Stimulated activated CD4-positive, alpha-beta T cell treated with anti-CD3 and anti-CD28 coated beads, Interleukin-4, amount 100 ng/mL, for 48 hours (primary cell): ENCODE data around the gene TMPRSS15.

Experiments
- DNase-seq, 2 donors: peaks; one replicate each; pipeline ENCODE4 v3.0.0-alpha.2; 2020; ENCODE audit warnings: low read depth in 2 of 2

Gene TMPRSS15

DNA sequence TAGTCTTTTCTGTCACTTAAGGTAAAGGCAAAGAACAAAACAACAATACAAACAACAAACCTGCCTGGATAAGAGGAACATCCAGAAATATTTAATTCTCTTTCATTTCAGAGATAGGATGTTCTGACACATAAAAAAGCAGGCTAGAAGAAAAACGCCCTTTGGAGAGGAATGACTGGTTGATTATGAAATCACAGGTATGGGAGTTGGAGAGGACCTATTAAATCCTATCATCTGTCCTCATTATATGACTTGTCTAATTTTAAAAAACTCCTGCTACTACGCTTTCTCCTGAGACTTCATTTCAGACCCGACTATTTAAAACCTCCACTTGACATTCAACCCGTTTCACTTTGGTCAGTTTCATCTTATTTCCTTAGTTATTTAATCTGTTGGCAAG is 54.1 kb downstream of the TMPRSS15 start:
- no peak for DNase-seq

DNA sequence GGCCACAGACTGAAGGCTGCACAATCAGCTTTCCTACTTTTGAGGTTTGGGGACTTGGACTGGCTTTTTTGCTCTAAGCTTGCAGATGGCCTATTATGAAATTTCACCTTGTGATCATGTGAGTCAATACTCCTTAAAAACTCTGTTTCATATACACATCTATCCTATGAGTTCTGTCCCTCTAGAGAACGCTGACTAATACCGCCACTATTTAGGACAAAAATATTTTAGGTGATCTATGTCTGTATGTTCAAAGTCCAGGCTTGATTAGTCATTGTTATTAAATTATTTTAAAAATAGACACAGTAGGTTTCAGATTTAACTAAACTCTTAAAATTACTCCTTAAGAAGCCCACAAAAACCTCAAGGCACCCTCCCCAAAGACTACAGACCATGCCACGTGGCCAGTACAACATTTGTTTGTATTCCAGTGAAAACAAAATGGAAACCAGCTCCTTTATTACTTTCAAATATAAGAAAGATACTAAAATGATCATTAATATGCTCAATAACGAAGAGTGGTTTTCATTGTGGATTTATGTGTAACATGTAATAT is 63.1 kb downstream of the TMPRSS15 start:
- DNase-seq: no peak

DNA sequence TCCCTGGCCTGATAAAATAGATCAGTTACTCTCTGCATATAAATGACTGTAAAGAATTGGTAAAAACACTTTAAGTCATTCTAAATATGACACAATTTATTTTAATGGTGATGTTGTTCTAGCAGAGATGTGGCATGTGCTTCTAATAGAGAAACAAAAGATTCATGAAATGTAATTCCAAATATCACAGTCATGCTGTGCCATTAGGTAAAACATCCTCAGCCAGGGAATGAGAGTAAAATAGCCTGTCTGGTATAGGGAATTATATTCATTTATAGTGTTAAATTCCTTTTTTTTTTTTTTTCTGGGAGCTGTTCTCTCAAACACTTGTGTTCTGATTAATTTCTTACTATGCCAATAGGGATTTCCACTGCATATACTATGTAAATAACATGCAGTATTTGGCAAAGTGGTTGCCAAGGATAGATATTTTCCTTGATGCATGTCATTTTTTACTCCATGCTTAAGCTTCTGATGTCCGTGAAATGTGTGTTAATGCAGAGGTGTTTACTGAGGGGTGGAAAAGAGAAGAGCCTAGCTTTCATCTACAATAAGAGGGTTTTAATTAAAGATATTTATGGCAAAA is 67.8 kb downstream of the TMPRSS15 start:
- no peak for DNase-seq

DNA sequence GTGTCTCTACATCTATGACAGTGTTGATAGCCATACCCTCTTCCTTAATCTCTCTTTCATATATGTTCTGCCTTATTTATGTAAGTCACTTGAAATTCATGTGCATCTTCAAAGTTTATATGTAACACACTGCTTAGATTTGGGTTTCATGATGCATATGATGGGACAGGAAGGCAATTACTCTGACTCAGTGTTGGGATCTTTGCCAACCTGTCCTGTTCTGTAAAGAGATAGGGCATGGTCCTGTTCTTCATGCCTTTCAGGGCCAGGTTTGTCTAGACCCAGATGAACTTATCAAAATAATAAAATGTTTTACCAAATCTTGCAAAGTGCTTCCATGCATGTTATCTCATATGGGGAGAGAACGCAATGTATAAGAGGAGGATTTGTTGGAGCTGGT is 69.5 kb downstream of the TMPRSS15 start:
- no peak for DNase-seq

DNA sequence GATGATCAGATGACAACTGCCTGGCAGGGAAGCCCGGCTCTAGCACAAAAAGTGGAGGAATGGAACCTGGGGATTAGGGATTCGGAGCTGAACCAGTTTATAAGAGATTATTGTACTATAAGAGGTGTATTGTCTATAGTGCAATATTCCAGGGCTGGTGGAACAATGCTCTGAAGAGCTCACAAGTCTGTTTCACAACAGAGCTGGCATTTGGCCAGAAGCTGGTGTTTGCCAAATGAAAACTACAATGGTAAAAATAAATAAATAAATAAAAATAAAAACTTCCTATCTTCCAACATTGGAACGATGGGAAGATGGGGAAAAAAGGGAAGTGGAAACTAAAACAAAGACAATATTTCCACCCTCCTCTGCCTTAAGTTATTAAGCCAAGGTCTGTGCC is 85.4 kb downstream of the TMPRSS15 start:
- no peak for DNase-seq

DNA sequence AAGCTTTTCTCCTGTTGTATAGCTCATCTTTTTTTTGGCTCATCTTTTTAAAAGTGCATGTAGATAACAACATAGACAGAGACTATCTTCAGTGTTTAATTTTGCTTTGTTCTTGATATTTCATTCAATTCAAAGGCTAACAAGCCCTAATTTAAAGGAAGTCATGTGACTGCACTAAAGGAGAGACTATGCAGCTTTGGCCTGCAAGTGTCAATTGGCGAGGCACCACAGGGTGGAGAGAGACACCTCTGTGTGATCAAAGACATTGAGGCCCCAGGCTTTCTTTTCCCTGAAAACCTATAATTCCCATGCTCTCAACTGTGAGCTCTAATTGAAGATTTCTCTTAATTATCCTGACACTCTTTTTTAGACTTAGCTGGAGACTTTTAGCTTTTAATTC is 105.4 kb downstream of the TMPRSS15 start:
- DNase-seq: no peak

DNA sequence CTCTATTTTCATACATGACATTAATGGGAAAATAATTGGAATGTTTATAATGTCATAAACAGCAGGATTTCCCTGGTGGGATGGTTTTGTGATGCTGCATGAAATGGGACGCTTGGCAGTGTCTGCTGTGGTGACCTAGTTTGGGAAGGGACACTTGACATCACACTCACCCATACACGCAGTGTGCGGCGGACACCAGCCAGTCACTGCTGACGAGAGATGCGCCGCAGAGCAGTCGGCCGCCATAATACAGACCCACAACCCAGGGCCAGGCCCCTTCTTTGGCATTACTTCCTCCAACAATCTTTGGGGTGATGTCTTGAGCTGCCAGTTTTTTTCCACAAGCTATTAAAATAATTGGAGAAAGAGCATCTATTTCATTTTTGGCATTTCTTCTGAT is 109.5 kb downstream of the TMPRSS15 start:
- no peak for DNase-seq

DNA sequence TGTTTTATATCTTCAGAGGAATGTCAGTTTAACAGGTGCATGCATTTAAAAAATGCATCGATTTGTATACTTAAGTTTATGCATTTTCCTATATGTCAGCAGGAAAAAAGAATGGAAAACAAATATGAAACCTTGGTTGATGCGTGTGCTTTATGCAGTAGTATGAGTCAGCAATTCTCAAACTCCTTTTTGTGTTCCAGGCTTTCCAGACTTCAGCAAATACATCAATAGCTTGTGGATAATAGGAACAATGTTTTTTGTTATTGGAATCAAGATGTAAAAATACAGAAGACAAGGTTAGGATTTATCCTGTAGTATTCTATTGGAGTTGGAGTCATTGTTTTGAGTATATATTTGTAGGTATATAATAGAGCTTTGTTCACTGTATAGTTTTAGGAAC is 113.7 kb downstream of the TMPRSS15 start:
- no peak for DNase-seq

DNA sequence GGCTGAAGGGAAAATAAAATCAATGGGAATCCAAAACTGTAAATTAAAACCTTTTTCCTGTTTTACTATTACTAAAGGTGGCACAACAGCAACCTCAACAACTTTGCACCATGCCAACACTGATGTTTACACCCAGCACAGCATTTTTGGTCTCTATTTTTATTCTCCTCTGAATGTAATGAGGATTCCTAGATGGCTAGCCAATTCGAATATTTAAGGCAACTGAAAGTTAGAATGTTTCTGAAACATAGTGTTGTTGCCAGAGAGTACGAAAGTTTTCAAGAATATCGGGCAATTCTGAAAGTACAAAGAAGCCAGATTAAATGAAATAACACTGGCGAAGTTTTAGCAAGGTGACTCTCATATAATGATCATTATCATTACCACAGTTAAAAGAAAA is 118.2 kb downstream of the TMPRSS15 start:
- no peak for DNase-seq

DNA sequence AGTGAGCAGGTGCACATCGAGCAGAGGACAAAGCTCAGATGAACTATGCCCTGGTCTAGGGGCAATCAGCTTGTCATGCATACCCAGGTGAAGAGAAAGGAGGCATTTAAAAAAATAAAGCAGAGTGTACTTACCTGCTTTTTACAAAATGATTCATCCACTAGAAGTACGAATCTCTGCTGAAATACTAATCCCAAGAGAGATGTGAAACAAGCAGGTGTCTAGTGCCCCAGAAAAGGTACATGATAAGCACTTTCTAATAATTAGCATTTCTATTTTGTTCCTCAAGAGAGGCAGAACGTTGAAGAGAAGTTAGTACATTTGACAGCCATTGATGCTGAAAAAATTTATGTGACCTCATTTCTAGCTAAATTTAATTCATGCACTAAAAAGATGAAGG is 127.8 kb downstream of the TMPRSS15 start:
- DNase-seq: no peak

DNA sequence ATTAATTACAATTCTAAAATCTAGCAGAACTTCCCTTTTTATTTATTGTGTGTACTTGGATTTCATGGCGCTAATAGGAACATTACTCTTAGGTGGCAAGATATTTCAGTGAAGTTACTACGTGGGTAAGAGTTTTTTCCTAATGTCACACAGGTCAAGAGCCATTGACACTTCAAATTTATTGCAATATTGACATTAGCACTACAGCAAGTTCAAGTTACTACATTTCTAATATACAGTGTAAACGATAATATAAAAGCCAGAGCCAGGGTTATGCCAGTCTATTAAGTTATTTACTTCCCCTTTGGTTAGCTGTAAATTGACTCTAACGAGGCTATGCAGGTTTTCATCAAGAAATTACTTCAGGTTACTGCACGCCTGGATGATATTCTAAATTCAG is 129.2 kb downstream of the TMPRSS15 start:
- no peak for DNase-seq

DNA sequence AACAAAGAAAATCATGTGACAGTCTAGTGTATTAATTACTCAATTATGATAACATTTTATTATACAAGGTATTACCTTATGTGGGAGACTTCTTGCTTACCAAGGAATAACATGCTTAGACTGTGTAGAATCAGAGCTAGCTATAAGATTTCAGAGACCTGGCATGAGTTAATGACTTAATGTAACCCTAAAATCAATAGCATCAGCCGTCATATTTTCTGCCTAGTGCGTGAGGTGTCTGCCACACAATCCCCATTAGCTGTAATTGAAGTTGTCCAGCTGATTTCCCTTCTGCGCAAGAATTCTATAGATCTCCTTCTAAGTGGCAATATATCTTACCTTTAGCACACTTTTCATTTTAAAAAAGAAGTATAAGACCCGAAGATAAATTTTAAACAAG is 130.2 kb downstream of the TMPRSS15 start:
- DNase-seq: no peak

DNA sequence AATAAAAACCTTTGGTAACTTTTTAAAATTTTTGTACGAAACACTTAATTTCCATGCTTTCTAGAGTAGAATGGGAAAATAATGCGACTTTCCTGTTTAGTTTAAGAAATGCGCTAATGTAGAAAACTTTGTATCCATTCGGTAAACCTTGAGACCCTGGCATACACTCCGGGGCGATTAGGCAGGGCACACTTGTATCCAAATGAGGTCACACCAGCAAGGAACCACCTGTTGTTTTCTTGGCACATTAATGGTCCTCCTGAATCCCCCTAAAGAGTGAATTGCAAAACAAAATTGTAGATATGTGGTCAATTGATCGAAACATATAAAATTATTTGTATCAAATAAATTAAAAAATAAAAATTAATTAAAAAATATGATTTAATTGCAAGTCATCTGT is 133.7 kb downstream of the TMPRSS15 start:
- no peak for DNase-seq

DNA sequence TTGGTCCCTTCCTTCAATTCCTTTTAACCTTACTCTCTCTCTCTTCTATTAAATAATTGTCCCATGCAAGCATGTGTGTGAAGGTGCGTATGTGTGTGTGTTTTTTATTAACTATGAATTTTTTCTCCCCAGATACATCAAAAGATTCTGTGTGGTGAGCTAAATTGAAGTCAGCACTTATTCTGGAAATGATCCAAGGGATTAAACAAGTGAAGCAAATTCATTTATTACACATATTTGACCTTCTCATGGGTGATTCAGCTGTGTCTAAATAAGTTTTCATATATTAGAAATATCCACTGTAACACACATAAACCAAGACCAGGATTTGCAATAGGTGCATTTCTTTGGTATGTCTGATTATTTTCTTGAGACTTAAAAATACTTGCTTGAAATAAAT is 134.7 kb downstream of the TMPRSS15 start:
- no peak for DNase-seq

DNA sequence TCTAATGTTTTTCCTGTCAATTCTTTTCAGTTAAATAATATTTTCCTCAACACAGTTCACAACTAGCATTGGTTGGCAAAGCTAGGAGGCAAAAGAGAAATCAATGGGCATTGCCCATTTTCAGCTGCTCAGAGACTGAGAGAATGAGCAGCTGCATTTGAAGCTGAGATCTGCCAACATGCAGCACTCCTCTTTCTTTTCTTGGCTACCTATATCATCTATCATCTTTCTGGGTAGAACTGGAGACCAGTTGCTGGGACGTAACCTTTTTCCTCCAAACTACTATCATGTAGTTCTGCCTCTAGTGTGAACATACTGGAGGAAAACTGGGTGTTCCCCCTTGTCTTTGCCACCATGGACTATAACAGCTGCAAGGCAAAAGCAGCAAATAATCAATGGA is 136.1 kb downstream of the TMPRSS15 start:
- DNase-seq: no peak

DNA sequence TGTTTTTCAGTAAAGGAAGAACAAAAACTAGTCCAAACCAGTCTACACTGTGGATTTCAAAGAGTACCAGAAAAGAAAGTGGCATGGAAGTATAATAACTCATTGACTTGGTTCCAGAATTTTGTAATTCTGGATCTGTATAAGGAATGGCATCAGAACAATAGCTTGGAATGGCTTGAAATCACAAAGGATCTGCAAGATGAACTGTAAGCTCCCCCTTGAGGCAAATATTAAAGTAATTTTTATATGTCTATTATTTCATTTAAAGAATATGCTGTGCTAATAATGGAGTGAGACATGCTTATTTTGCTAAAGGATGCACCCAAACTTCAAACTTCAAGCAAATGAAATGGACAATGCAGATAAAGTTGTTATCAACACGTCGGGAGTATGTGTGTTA is 137.6 kb downstream of the TMPRSS15 start:
- no peak for DNase-seq

DNA sequence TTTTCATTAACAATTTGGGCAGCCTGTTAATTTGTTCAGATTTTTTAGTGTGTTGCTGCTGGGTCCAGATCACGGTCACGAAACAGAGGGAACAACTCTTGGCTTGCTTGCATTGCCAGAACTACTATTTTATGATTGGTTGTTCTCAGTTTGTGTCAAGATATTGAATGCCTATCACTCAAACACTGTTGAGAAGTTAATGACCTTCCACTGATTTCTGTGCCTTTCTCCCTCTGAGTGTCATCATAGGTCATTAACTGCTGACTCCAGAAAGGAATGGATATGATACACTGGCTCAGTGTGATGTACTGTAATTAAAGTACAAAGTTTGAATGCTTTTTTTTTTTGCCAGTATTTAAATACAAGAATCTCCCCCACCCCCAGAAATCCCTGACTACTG is 149.8 kb downstream of the TMPRSS15 start:
- no peak for DNase-seq

DNA sequence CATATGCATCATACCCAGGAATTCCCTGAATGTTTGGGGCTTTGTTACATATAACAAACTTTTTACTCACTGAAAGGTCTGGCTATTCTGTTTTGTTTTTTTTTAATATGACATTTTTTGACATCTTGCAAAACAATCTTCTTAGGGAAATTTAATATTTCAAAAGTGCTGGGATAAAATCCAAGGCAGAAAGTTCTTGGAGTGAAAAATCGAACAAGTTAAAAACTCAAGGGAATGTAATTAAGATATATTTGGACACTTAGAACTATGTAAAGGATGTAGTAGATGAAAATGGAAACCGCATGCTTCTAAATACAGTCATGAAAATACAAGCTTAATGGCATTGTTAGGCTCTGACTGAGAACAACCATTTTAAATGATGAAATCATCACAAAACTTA is 150.4 kb downstream of the TMPRSS15 start:
- no peak for DNase-seq

DNA sequence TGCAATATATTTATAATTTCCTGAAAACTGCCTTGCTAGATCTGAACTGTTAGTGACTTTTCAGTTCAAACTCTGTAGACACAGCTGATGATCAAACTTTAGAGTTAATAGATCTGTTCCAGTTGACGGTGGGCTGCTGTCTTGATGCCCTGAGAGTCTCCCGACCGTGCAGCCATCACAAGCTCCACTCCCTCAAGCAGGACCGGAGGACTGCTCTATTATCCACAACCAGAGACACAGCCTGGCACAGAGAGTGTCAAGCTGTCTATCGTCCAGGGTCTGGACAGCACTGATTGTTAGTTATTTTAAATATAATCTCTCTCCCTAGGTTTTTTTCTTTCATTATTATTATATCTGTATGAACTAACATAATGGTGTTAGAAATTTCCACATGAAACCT is 150.9 kb downstream of the TMPRSS15 start:
- no peak for DNase-seq

DNA sequence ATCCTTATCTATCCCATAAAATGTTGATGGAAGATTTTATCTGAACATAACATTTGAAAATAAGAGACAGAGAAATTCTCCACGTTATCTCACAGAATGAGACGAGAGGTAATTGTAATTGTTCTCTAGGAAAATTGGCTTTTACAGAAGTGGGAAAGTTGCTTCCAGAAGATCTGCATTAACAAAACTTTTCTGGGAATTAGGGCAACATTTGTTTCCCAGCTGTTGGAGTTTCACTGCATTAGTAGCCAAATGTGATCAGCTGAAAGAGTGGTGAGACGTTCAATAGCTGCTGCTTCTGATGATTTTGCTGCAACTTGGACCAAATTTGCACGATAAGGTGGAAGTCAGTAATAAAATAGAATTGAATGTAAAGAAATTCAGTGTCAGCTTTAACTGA is 151.3 kb downstream of the TMPRSS15 start:
- no peak for DNase-seq

DNA sequence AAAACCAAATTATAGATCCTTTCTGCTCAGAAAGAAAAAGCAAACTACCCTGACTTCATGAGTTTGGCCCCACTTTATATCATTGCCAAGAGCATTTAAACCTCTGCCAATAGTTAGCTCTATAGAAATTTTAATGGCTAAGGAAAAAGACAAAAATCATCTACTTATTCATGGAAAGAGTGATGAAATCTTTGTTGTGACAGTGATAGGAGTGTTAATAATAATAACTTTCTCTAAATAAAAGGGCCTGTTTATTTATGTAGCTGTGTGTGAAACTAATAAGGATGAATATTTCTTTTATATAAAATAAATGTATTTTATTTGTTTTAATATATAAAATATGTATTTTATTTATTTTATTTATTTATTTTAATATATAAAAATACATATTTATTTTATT is 152.5 kb downstream of the TMPRSS15 start:
- no peak for DNase-seq

DNA sequence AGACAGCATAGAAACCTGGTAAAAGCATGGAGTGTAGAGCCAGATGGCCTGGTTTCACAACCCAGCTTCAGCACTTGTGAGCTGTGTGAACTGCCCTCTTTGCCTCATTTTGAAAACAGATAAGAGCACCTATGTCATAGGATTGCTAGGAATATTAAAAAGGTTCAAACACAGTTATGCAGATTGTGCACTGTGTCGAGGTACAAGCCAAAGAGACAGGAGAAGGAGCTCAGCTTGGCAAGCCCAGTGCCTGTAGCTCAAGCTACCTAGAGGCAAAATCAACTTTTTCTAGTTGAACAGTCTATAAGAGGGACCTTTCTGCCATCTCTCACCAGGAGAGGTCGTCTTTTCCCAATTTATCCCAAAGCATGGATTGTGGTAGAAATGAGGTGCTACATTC is 153.9 kb downstream of the TMPRSS15 start:
- DNase-seq: no peak

DNA sequence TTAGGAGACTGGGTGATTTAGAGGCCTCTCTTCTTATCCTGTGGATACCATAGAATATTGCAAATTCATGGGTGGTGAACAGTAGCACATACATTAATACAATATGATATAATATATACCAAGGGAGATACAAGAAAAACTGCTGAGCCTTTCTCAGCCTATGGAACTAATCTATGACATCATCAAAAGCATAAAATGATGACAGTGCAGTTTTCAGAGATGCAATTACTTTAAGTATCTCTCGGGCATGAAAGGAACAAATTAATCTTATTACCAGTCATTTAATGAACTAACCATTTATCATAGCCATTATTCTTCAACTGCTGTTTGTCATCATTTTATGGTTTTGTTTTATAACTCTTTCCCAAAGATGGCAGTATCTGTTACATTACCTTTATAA is 155.4 kb downstream of the TMPRSS15 start:
- DNase-seq: no peak

DNA sequence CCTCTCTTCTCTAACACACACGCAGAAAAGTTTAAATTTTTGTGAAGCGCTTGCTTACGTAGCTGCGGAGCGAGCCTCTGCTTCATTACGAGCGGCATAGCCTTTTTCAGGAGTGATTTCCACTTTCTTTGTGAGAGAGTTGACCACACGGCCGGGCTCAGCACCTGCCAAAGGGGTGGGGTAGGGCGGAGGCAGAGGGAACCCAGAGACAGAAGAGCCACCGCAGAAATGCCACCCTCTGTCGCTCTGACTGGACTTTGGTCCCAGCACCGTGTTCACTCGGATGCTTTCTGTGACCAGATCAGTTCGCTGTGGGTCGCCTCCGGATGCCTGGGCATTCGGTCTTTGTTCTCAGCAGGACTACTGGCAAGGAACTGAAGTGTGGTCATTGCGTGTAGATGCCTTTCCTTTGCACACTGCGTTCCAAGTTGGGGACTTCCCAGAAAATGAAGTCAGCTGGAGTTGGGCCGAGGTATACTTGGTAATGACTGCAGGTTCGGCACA is 158.1 kb downstream of the TMPRSS15 start:
- no peak for DNase-seq
